GM19468 (cell line): ENCODE results near the gene SUCO.
"Not testable (repeated sequence)": the region's sequence is repeated elsewhere in the genome, so short reads cannot be mapped to it uniquely, and the experiment has no call there.

Source experiments
- ATAC-seq: cut with Tn5 transposase; IDR thresholded peaks from one replicate; pipeline ENCODE4 v1.9.1; 2021; ENCODE audit warnings: mild to moderate bottlenecking, moderate library complexity, moderate number of reproducible peaks; ENCODE audit not compliant: unreplicated experiment; ENCODE audit errors: extremely low read depth

SUCO gene

DNA sequence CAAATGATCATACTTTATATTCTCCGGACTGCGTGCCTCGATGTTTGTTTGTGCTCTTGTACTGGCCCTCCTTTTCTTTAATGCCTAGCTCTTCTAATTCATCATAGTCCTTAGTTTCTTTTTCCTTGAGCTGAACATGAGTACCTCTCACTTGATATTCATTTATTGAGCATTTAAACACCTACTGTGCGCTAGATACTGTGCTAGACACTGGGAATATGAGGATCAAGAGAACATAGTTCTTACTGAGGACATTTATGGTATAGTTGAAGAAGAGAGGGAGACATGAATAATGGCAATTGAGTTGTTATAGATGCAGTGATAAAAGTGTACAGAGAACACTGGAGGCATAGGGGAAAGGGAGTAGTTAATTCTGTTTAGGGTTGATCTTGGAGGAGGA is 22.0 kb downstream of the SUCO start:
- no peak for ATAC-seq

DNA sequence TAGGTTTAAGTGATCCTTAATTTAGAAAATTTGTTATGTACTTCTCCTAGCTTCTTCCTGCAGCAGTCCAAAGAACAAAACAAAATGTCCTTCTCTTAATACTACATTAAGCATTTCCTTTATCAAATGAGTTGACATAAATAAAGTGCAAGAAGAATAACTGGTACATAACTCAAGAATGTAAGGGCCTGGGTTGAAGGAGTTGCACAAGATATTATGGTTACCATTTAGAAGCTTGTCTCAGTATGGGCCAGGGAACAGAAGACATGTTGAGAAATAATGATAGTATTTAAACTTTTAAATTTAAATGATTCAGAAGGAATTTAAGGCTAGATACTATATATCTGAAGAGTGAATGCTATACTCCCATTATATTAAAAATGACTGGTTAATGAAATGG is 23.5 kb downstream of the SUCO start:
- ATAC-seq = no peak

- no peak for ATAC-seq
These were observed 24.3 kb downstream of the SUCO start for GRCh38 chr1:172557270-172557669.

DNA sequence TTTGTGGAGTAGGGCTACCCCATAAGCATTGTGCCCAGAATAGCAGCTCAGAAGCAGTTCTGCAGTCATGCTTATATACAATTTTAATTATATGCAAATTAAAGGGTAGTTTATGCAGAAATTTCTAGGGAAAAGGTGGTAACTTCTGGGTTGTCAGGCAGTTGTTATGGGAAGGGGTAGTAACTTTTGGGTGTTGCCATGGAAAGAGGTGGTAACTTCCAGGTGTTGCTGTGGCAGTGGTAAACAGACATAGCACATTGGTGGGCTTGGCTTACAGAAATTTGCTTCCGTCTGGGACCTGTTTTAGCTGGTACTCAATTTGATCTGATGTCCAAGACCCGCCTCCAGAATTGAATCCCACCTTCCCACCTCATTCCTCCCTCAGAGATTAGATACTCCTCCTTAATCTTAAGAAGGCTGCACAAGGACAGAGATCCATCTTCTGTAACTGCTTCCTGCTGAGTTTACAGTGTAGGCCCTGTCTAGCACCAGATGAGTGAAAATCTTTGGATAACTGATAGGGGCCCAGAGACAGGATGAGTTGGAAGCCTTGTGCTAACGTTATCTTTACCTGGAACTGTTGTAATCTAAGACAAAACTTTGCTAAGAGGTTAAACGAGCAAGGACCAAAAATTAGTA is 26.7 kb downstream of the SUCO start:
- no peak for ATAC-seq

GRCh38 chr1:172561252-172561651 is 28.3 kb downstream of the SUCO start:
- ATAC-seq = no peak

DNA sequence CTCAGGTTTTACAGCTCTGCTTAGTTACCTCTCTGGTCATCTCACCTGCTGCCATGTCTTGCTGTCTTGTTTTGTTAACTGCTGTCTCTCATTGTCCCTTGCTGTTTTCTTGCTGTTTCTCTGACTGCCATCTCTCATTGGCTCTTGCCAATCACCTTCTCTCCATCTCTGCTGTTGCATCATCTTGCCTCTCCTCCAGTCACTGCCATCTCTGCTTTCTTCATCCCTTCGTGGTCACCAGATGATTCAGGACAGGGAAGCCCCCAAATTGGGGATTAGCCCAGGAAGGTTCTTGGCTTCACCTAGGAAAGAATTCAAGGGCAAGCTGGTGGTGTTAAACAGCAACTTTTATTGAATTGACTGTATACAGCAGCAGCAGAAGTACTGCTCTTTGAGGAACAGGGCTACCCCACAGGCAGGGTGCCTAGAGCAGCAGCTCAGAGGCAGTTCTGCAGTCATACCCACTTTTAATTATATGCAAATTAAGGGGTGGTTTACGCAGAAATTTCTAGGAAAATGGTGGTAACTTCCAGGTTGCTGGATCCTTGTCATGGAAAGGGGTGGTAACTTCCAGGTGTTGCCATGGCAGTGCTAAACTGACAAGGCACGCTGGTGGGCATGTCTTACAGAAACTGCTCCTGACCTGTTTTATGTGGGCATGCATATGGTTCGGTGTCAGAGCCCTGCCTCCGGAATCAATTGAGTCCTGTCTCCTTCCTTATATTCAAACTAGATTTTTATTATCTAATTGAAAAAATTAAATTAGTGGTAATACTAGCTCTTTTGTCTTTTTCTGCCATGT is 33.4 kb downstream of the SUCO start:
- ATAC-seq = no peak

DNA sequence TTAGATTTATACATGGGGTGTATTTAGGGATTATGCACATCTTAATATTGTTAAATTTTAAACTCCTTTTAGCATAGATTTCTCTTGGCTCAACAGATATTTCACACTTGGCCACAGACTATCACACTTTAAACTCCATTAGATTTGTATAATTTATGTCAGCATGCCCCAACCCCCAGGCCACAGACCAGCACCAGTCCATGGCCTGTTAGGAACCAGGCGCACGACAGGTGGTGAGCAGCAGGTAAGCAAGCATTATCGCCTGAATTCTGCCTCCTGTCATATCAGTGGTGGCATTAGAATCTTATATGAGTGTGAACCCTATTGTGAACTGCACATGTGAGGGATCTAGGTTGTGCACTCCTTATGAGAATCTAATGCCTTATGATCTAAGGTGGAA is 34.8 kb downstream of the SUCO start:
- ATAC-seq = no peak

DNA sequence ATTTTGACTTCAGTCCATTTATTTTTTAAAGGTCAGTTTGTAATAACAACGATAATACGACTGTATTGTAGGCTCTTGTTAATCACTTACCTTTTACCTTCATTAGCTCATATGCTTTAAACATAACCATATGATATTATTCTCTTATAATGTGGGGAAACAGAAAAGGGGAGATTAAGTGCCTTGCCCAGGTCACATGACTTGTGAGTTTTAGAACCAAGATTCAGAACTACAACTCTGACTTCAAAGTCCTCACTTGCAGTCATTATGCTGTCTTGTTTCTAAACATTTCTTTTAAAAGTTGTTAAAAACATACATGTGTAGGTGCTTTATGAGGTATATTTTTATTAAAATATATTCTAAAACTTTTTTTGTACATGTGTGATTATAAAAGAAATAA is 41.1 kb downstream of the SUCO start:
- no peak for ATAC-seq

GRCh38 chr1:172578586-172578985 is 45.6 kb downstream of the SUCO start:
- no peak for ATAC-seq

- no peak for ATAC-seq
These were observed 48.3 kb downstream of the SUCO start for GRCh38 chr1:172581273-172581672.

GRCh38 chr1:172581779-172582178 is 48.8 kb downstream of the SUCO start:
- ATAC-seq = no peak

GRCh38 chr1:172582889-172583288 is 49.9 kb downstream of the SUCO start:
- ATAC-seq = no peak

GRCh38 chr1:172585348-172585747 is 52.4 kb downstream of the SUCO start:
- ATAC-seq = no peak

GRCh38 chr1:172585861-172586260 is 52.9 kb downstream of the SUCO start:
- ATAC-seq = no peak

- no peak for ATAC-seq
These were observed 55.6 kb downstream of the SUCO start for GRCh38 chr1:172588296-172589291.

DNA sequence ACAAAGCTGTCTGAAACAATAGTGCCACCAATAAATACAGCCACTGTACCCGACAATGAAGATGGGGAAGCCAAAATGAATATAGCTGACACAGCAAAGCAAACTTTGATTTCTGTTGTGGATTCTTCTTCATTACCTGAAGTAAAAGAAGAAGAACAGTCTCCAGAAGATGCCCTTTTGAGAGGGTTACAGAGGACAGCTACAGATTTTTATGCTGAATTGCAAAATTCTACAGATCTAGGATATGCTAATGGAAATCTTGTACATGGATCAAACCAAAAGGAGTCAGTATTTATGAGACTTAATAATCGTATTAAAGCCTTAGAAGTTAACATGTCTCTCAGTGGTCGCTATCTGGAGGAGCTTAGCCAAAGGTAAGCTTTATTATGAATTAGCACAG is 56.6 kb downstream of the SUCO start:
- ATAC-seq = no peak

- not testable (repeated sequence) for ATAC-seq
These were observed 58.5 kb downstream of the SUCO start for GRCh38 chr1:172591429-172591828.

- not testable (repeated sequence) for ATAC-seq
These were observed 62.1 kb downstream of the SUCO start for GRCh38 chr1:172595066-172595465.

DNA sequence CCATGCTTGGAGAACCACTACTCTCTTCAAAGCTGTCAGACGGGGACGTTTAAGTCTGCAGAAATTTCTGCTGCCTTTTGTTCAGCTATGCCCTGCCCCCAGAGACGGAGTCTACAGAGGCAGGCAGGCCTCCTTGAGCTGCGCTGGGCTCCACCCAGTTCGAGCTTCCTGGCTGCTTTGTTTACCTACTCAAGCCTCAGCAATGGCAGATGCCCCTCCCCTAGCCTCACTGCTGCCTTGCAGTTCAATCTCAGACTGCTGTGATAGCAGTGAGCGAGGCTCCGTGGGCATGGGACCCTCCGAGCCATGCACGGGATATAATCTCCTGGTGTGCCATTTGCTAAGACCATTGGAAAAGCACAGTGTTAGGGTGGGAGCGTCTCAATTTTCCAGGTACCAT is 63.8 kb downstream of the SUCO start:
- ATAC-seq = not testable (repeated sequence)

DNA sequence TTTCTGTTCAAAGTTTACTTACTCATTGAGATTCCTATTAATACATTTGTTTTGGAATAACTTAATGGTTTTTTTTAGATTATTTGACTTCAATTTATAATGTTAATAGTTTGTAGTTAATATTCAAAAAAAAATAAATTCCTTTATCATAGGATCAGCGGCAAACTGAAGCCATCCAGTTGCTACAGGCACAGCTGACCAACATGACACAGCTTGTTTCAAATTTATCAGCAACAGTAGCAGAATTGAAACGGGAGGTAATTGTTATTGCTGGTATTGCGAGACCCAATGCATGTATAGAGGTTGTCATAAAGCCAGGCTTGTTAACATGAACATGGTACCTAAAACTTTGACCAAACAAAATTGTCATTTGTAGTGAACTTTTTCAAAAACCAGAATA is 67.0 kb downstream of the SUCO start:
- no peak for ATAC-seq

DNA sequence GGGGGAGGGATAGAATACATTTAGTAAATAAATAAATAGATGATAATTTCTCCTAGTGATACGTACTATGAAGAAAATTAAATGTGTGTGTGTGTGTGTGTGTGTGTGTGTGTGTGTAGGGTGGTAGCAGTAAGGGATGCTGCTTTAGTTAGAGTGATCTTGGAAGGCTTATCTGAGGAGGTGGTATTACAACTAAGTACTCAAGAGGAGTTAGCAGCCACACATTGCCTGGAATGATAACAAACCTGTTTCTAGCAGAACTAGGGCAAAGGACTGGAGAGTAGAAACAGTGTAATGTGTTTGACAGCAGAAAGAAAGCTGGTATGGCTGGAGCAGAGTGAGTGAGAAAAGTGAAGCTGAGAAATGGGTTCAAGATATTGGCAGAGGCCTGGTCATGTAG is 67.7 kb downstream of the SUCO start:
- ATAC-seq = no peak
